Ectodermal cell (in vitro differentiated cells): ENCODE results near the gene SYT17.

Experiments used
- H3K27ac ChIP-seq: 2 replicates; pipeline ENCODE4 v1.7.0; 2013; ENCODE audit warnings: mild to moderate bottlenecking, low read depth, low read length; ENCODE audit not compliant: insufficient read depth, poor library complexity, severe bottlenecking
- H3K27me3 ChIP-seq: 2 replicates; pipeline ENCODE4 v1.7.0; 2013; ENCODE audit warnings: mild to moderate bottlenecking, low read length; ENCODE audit not compliant: insufficient read depth, control insufficient read depth, poor library complexity, severe bottlenecking
- H3K36me3 ChIP-seq: one replicate; pipeline ENCODE4 v1.7.0; 2013; ENCODE audit warnings: low read length; ENCODE audit not compliant: control insufficient read depth, insufficient read depth
- H3K4me1 ChIP-seq: one replicate; pipeline ENCODE4 v1.7.0; 2013; ENCODE audit warnings: low read length; ENCODE audit not compliant: control insufficient read depth, insufficient read depth
- H3K4me3 ChIP-seq: 2 replicates; pipeline ENCODE4 v1.7.0; 2013; ENCODE audit warnings: low read depth, low read length, control low read depth; ENCODE audit not compliant: insufficient read depth
- H3K9me3 ChIP-seq: 2 replicates; pipeline ENCODE4 v1.7.0; 2013; ENCODE audit warnings: mild to moderate bottlenecking, low read length, moderate library complexity; ENCODE audit not compliant: control insufficient read depth
- WGBS, 2 experiments: methylation state at CpG; one replicate each; pipeline ENCODE4 v1.1.7; 2013; ENCODE audit warnings: missing lambda C conversion rate in 2 of 2; 5-methylcytosine and 5-hydroxymethylcytosine counted together

SYT17 gene

DNA sequence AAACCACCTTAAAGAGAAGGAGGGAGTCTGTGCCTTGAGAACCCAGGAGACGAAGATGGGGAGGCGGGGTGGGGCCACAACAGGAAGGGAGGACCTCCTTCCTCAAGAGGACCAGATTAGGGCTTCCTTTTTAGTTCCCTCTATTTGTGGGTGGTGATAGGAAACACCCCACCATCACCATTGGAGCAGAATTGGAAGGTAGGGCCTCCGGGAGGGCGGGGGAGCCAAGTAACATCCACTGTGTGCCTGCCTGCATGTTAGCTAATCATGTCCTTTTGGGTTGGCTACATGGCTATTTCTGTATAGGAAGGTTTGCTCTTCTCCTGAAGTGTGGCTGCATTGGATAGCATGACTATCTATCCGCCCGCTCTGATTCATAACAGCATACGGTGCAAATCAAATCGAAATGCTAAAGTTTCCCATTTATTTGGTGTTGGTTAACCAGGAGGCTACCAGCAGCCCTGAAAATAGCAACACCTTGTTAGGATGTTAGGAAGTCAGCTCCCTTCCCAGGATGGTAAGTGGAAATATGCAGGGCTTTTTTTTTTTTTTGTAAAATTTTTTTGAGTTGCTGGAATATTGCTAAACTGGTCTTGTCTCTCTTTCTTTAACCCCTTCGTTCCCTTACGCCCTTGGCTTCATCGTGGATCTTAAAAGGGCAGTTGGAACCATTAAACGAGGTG lies 4.2 kb downstream of the SYT17 start:
- no peaks in the 10 kb centered on the region for H3K36me3 ChIP-seq
- H3K4me1 ChIP-seq, result no peaks in the 10 kb centered on the region
- WGBS, 2 experiments, result 93% methylated on average over 12 of the region's 12 CpGs
- H3K9me3 ChIP-seq, result no peaks in the 10 kb centered on the region
- no peak overlapping the region for H3K27ac ChIP-seq
- H3K4me3 ChIP-seq, result no peak overlapping the region
- H3K27me3 ChIP-seq, result peaks cover 38% of the 10 kb centered on the region

DNA sequence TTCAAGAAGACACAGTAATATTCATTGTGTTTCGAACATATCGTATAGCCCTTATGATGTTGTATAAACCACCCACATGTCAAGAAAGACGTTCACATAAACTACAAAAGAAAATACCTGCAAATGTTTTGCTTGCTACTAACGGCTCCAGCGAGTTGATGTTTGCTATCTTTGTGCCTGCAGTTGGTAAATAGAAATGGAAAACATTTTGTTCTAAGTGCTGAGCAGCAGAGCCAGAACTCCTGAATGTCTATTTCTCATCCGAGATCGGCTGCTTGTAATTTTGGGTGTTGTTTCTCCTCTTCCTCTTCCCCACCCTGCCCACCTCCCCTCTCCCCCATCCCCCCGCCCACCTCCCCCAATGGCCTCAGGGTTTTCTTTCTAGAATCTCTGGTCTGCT lies 5.0 kb downstream of the SYT17 start:
- no peaks in the 10 kb centered on the region for H3K4me1 ChIP-seq
- no peak overlapping the region for H3K27ac ChIP-seq
- no peaks in the 10 kb centered on the region for H3K36me3 ChIP-seq
- 93 to 94% methylated on average over 5 to 7 of the region's 8 CpGs for WGBS, 2 experiments
- peaks cover 33% of the 10 kb centered on the region for H3K27me3 ChIP-seq
- no peaks in the 10 kb centered on the region for H3K9me3 ChIP-seq
- H3K4me3 ChIP-seq, result no peak overlapping the region

DNA sequence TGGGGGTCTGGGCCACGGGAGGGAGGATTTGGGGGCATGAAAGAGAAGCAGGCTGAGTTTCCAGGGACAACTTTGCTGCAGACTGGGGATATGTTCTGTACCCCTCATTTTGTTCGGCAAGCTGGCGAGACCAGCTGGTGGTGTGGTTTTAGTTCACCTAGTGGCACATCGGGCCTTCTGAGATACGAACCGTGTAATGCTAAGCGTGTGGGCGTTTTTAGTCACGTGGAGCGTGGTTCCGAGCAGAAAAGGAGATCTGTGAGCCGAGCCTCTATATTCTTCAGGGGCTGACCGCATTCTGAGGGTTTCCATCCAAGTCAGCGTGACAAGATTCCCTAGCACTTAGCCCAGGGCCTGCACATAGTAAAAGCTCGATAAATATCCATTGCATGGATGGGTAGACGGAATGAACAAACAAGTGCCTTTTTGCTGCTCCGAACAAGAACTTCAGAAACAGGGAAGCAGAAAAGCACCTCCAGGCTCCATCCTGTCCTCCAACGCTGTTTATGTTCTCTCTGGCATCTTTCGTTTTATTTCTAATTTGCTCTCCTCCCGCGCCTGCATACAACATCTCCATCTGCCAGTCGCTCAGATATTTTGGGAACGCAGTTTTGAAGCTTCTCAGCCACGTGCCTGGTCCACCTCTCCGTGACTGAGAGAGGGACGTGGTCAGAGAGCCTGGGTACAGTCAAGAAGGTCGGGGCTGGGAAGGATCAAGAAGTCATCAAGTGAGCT lies 5.8 kb downstream of the SYT17 start:
- Histone ChIP-seq H3K4me1 (no peaks in the 10 kb centered on the region), H3K27ac (no peak overlapping the region), H3K4me3 (no peak overlapping the region), H3K9me3 (no peaks in the 10 kb centered on the region), H3K27me3 (peaks cover 26% of the 10 kb centered on the region), H3K36me3 (no peaks in the 10 kb centered on the region)
- WGBS, 2 experiments, result 93 to 94% methylated on average over 27 of the region's 27 CpGs

DNA sequence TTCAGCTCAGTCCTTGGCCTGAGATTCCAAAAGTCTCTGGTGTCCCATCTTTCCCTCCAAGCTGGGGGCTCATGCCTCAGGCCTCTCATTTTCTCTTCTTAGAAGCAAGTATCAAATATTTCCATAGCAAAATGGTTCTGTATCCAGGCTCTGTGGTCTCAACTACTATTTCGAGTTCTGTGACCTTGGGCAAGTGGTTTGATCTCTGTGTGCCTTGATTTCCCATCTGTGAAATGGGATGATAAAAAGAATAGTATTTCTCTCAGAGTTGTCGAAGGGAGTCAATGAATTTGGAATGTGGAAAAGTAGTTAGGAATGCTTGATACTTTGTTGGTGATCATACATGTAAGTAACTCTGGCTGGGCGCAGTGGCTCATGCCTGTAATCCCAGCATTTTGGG lies 6.4 kb downstream of the SYT17 start:
- peaks cover 19% of the 10 kb centered on the region for H3K27me3 ChIP-seq
- H3K9me3 ChIP-seq, result no peaks in the 10 kb centered on the region
- H3K4me3 ChIP-seq, result no peak overlapping the region
- H3K4me1 ChIP-seq, result no peaks in the 10 kb centered on the region
- 93 to 94% methylated on average over 3 of the region's 3 CpGs for WGBS, 2 experiments
- no peak overlapping the region for H3K27ac ChIP-seq
- H3K36me3 ChIP-seq, result no peaks in the 10 kb centered on the region

DNA sequence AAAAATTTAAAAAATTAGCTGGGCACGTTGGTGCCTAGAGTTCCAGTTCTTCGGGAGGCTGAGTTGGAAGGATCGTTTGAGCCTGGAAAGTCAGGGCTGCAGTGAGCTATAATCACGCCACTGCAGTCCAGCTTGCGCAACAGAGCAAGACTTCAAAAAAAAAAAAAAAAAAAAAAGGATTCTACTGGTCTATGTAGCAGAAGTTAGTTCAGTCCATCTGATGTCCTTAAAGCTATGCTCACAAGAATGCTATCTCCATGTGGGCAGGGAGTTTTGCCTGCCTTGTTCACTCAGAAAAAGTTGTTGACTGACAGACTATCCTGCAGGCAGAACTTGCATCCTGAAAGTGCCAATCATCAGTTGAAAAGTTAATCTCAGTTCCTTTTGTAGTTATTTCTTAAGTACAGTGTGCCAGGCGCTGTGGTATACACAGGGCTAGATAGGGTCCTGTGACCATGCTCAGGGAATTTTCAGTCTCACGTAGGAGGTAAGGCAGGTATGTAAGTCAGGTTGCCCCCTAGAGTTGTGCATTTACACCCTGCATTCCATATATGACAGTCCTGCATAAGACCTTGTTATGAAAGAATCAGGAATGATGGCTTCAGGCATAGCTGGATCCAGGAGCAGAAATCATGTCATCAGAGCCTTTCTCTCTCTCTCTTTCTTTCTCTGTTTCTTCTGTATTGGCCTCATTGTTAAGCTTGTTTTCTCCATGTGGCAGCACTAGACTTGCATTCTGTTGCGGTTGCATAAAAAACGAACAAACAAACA lies 7.6 kb downstream of the SYT17 start:
- WGBS, 2 experiments, result 92 to 94% methylated on average over 9 of the region's 9 CpGs
- H3K36me3 ChIP-seq, result no peaks in the 10 kb centered on the region
- peaks cover 7% of the 10 kb centered on the region for H3K27me3 ChIP-seq
- H3K27ac ChIP-seq, result no peak overlapping the region
- no peaks in the 10 kb centered on the region for H3K4me1 ChIP-seq
- no peak overlapping the region for H3K4me3 ChIP-seq
- no peaks in the 10 kb centered on the region for H3K9me3 ChIP-seq

DNA sequence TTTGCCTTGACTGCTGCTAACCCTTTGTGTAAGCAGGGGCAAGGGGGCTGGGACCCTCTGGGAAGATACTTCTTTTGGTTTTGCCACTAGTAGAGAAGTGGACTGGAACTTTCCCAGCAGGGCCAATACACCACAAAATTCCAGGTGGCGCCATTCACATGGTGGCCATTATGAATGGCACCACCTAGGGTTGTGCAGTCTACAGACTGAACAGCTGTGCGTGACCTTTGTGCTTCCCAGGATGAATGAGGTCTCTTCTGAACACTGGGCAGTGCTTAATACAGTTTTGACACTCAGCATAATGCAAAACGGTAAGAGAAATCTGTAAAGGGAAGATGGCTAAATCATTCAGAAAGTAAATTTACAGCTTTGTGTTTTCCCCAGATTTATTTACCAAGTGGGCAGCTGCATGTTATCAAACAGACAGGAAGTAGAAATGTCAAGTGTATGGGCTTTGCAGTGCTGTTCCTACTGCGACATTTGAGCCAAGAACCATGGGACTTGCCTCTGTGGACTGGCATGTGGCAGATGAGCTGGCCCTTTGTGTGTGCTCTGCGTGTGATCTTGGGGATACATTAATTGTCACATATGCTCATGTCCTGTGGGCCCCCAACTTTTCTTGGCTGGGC lies 9.2 kb downstream of the SYT17 start:
- Histone ChIP-seq H3K27me3 (peaks cover 4% of the 10 kb centered on the region), H3K36me3 (no peaks in the 10 kb centered on the region), H3K9me3 (no peaks in the 10 kb centered on the region), H3K4me3 (no peak overlapping the region), H3K4me1 (no peaks in the 10 kb centered on the region), H3K27ac (no peak overlapping the region)
- WGBS, 2 experiments, result 93 to 97% methylated on average over 5 of the region's 5 CpGs

DNA sequence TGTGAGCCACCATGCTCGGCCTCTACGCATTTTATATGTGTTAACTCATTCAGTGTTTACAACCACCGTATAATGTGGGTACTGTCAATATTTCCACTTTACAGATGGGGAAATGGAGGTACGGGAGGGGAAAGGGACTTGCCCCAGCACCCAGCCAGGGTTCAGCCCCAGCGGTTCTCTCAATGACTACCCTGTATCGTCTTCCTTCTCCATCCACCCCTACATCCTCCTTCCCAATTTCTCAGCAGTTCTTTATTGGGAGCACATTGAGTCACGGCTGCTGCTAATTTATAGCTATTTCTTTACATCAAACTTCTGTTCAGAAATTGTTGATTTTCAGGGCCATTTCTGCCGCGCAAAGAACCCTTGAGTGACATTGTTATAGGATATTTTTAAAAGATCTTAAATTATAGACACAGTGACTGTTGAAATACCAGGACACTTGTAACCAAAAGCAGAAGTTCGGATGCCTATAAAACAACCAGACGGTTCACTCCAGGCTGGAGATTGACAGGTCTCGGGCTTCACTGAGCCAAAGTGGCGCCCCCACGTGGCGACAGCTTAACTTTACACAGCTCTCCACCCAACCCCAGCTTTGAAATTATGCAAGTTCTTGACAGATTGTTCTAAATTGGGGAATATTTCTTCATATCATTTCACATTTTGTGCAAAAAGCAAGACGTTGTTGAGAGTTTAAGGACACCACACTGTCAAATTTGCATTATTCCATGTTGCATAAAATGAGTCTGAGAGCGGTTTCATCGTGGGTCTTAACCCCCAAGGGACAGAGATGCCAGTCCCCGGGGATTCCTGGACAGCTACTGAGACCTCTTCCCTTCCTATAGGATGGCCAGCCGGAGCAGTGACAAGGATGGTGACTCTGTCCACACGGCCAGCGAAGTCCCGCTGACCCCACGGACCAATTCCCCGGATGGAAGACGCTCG lies 11.8 kb downstream of the SYT17 start:
- Histone ChIP-seq H3K4me3 (no peak overlapping the region), H3K4me1 (no peaks in the 10 kb centered on the region), H3K9me3 (no peaks in the 10 kb centered on the region), H3K36me3 (no peaks in the 10 kb centered on the region), H3K27me3 (no peaks in the 10 kb centered on the region), H3K27ac (no peak overlapping the region)
- 70 to 73% methylated on average over 25 to 27 of the region's 27 CpGs for WGBS, 2 experiments

DNA sequence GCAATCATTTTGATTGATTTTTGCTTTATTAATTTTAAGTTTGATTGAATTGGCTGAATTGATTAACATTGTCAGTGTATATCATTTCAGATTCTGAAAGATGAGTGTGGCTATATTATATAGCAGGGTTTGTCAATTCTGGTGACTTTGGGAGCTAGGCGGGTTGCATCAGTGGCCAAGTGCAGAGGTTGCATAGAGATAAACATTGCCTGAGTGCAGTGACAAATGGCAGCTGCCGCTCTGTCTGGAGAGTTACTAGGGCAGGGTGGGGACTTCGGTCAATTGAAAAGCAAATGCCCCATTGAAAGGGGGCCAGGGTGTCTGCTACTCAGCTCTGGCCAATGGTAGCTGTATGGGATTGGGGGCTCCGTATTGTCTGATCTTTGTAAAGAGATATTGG lies 12.7 kb downstream of the SYT17 start:
- no peaks in the 10 kb centered on the region for H3K9me3 ChIP-seq
- 94 to 97% methylated on average over 4 of the region's 4 CpGs for WGBS, 2 experiments
- H3K36me3 ChIP-seq, result no peaks in the 10 kb centered on the region
- H3K27ac ChIP-seq, result no peak overlapping the region
- no peak overlapping the region for H3K4me3 ChIP-seq
- H3K27me3 ChIP-seq, result no peaks in the 10 kb centered on the region
- no peaks in the 10 kb centered on the region for H3K4me1 ChIP-seq

DNA sequence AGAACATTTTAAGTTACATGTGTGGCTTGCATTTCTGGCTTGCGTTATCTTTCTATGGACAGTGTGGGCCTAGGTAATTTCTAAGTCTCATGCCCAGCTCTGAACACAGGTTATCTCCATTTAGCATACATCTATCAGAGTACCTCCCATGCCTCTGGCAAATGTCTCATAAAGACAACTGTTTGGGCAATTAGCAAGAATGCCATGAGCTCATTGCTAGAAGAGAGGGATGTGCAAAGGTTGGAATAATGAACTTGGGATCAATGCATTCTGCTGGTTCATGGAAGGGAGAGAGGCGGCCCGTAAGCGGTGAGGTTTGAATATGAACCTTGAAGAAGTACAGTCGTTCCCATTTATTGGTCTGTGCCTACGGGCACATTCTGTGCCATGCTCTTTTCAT lies 14.4 kb downstream of the SYT17 start:
- Histone ChIP-seq H3K27me3 (no peaks in the 10 kb centered on the region), H3K4me3 (no peak overlapping the region), H3K27ac (no peak overlapping the region), H3K36me3 (no peaks in the 10 kb centered on the region), H3K9me3 (no peaks in the 10 kb centered on the region), H3K4me1 (no peaks in the 10 kb centered on the region)
- 96% methylated on average over 6 of the region's 6 CpGs for WGBS, 2 experiments
